Measurements from ENCODE around the gene CYP4Z1.
"Not testable (repeated sequence)": the region's sequence is repeated elsewhere in the genome, so short reads cannot be mapped to it uniquely, and the experiment has no call there.

Gene CYP4Z1

DNA sequence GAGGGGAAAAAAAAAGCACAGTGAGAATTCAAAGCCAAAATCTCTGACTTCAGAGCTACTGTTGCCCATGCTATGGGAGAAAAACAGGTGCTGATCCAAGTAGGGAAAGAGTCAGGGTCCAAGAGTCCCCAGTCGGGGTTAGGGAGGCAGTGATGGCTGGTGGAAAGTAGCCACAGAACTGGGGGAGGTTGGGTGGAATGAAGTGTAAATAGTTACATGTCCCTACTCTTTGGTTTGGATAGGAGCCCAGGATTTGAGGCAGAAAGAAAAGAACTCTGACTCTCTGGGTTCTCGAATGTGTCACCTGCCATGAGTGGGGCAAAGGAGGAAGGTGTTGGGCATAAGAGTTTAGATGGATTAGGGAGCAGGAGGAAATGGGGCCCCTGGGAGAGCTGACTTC lies 61.8 kb downstream of the CYP4Z1 start:
- DNase-seq: not testable (repeated sequence)

DNA sequence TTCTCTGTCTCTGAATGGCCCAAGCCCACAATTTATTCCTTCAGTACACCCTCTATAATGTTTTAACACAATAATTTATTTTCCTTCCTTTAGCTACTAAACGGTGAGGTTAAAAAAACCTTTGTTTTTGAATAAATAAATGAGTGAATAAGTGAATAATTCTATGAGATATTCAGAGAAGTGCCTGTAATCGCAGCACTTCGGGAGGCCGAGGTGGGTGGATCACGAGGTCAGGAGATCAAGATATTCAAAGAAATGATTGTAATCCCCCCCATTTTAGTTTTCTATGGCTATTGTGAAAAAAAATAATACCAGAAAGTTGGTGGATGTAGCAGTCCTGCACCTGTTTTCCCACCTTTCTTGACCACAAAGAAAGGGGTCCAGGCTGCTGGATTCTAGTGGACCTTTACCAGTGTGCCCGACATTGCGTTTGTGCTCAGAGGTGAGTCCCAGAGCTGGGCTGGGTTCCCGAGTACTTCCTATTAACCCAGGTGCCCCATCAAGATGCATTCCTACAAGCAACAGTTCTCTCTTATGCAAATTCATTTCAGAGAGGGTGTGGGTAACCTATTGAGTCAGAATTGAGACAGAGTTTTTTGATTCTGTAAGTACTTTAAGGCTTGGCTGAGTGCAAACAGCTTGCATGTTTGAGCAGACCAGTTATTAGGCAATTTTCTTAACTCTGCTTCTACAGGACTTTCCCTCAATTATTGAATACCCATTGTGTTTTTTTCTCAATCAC lies 62.6 kb downstream of the CYP4Z1 start:
- not testable (repeated sequence) for DNase-seq

DNA sequence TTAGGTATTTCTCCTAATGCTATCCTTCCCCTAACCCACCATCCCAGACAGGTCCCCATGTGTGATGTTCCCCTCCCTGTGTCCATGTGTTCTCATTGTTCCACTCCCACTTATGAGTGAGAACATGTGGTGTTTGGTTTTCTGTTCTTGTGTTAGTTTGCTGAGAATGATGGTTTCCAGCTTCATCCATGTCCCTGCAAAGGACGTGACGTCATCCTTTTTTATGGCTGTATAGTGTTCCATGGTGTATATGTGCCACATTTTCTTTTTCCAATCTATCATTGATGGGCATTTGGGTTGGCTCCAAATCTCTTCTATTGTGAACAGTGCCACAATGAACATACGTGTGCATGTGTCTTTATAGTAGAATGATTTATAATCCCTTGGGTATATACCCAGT lies 65.6 kb downstream of the CYP4Z1 start:
- DNase-seq: not testable (repeated sequence)

DNA sequence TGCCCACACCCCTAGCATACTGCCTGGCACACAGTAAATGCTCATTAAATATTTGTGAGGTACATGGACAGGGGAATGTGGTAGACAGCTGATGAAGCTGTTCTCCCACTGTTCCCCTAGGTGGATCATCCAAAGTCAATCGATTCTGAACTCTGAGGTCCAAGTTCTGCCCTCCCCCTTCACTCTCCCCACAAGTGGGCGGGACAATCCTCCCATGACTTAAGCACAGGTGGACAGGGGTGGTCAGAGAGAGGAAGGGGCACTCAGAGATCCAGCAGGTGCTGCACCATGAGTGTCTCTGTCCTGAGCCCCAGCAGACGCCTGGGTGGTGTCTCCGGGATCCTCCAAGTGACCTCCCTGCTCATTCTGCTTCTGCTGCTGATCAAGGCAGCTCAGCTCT lies 70.2 kb downstream of the CYP4Z1 start, which contains the start of gene CYP4A22:
Gene CYP4A22, plus strand, starts transcription at position 244 of the 400 bp plus-strand sequence. Its CDS starts 45 bp downstream, at position 289.
- DNase-seq: no peak

DNA sequence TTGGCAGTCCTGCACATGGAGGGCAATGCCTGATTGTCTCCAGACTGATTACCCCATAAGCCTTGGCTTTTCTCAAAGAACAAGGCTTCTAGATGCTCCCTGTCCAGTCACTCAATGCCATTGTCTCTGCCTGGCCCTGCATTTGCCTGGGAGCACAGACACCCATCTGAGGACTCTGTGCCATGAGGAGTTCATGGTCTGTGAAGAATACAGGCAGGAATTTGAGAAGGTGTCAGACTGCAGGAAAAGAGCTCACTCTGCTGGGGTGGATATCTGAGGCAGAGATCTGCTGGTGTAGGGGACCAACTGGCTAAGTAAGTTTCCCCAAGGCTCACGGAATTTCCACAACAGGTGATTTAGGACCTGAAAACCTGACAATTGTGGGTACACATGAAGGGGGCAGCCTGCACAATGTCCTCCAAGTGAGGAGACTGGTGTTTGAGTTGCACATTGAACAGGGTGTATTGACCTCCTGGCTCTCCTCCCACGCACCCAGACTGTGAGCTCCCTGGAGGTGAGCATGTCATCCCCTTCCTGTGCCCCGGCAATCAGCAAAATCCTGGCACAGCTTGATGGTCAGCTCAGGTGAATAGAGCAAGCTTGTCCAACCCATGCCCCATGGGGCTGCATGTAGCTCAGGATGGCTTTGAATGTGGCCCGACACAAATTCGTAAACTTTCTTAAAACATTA lies 71.0 kb downstream of the CYP4Z1 start:
- no peak for DNase-seq

DNA sequence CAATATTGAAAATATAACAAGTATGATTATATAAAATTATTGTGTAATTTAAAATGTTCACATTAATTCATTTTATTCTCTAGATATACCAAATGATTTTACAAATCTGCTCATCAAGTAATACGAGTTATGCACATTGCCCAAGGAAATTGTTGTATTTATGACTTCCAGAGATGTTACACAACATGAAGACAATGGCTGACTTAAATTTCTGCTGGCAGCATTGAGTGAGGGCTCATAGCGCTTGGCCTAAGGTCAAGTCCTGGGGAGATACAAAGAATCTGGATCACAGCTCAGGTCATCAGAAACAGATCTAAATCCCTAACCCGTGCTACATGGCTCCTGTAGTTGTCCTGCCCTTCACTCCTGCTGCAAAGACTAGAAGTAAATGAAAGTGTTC lies 73.3 kb downstream of the CYP4Z1 start:
- not testable (repeated sequence) for DNase-seq

DNA sequence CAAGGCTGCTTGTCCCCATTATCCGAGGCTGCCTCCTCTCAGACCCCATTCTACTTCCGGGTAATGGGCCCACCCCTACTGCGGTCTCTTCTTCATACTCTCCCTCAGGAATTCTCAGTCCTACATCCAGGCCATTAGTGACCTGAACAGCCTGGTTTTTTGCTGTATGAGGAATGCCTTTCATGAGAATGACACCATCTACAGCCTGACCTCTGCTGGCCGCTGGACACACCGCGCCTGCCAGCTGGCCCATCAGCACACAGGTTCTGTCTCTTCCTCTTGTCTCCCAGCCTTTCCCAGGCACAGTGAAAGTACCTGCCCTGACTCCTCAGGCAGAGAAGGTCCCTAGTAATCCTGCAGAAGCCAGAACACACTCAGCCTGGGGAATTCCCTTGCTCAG lies 76.6 kb downstream of the CYP4Z1 start:
- DNase-seq: peak in 1 of 2 donors; percentile 4

DNA sequence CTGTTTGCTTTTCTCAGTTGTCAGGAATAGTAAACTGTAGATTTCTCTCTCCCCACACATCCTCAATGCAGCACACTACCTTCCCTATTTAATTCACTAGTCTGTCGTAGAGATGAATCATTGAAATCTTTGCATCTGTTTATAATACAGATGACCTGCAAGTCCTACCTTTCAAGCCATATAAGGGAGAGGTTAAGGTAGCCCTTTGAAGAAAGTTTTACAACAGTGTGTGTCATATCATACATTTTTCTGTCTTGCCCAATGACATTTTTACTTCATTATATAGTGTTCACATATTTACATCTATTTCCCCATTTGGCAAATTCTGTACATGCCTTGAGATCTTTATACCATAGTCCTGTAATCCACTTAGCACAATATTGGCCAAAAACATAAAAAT lies 79.5 kb downstream of the CYP4Z1 start:
- DNase-seq: not testable (repeated sequence)

DNA sequence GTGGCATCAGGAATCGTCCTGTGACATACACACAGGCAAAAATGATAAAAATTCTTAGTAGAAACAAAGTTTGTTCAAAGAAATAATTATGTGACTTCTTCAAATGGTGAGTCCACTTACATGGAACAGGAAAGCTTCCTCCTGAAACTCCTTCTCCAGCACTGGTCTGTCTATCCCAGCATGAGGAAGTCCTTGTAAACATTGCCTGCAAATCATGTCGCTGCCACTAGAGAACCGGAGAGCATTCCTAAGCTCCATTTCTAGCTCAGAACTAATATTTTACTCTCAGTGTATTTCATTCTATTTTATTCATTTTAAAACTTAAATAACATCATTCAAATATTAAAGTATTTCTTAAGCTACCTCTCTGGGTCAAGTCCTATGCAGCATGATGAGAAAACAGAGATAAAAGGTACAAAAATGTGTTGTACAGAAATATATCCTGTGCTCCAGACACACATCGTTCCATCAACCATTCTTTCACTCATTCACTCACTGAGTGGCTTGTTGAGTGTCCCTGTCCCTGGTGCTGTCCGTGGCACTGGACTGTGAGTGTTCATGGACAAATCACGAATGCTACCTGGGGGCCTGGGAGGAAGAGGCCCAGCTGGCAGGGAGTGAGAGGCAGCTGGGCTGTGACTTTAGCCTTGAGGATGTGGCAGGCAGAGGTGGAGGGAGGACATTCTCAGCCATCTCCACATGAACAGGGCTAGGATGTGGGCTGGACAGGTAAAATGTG lies 80.2 kb downstream of the CYP4Z1 start:
- DNase-seq: no peak

DNA sequence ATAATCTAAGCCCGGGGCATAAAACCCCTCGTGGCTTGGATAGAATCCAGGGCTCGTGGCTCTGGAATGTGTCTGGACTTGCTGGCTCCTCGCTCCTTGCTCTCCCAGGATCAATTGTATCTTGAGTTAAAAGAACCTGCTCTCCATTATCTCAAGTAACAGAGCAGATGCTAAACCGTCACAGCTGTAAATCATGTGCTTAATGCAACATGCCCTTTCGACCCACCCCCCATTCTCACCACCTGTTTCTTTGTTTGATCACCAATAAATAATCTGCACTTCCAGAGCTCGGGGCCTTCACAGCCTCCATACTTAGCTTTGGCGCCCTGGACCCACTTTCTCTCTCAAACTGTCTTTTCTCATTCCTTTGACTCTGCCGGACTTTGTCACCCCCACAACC lies 82.1 kb downstream of the CYP4Z1 start:
- not testable (repeated sequence) for DNase-seq

DNA sequence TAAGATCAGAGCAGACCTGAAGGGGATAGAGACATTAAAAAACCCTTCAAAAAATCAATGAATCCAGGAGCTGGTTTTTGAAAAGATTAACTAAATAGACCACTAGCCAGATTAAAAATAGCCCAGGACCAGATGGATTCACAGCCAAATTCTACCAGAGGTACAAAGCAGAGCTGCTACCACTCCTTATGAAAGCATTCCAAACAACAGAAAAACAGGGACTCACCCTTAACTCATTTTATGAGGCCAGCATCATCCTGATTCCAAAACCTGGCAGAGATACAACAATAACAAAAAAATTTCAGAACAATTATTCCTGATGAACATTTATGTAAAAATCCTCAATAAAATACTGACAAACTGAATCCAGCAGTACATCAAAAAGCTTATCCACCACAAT lies 89.4 kb downstream of the CYP4Z1 start:
- not testable (repeated sequence) for DNase-seq

DNA sequence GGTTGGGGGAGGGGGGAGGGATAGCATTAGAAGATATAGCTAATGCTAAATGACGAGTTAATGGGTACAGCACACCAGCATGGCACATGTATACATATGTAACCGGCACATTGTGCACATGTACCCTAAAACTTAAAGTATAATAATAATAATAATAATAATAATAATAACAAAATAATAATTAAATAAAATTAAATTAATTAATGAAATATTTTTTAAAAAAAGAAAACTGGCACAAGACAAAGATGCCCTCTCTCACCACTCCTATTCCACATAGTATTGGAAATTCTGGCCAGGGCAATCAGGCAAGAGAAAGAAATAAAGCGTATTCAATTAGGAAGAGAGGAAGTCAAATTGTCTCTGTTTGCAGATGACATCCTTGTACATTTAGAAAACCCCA lies 90.9 kb downstream of the CYP4Z1 start:
- not testable (repeated sequence) for DNase-seq

DNA sequence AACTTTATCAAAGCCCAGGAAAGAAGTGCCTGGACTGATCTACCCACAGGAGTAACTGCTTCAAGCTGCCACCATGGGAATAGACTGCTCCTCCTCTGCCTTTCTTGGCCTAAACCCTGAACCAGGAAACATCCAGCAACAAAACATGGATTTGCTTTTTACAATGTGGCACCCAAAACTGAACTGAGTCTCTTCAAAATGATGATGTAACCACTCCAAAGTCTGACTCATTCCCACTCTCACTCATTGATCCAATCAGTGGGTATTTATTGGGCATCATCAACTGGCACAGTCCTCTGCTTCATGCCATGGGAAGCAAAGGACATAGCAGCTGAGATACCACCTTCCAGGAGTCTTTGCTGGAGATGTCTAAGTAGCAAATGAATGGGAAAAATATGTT lies 93.7 kb downstream of the CYP4Z1 start:
- DNase-seq: no peak

DNA sequence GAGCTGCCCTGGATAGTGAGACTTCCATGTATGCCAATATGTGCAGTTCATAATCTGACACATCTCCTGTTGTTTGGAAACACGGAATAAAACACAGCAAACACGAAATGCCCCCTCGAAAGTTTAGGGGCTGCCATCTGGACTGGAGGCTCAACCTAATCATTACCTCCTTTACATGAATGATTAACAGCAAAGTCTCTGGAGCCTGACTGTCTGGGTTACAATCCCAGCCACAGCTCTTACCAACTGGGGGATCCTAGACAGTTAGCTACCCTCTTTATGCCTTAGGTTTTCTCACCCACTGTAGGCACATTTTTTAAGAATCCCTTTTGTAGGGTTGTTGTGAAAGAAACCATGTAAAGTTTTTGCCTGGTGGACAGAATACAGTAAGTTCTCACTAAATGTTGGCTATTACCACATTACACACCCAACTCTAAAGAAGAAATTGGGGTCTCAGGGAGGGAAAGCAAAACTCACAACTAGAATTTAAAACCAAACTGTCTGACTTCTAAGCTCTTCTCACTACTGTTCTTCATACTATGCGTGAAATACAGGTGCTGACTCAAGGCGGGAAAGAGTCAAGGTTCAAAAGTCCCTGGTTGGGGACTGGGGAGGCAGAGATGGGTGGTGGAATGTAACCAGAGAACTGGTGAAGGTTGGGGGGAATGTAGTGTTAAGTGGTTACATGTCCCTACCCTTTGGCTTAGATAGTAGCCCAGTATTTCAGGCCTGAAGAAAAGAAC lies 94.4 kb downstream of the CYP4Z1 start:
- no peak for DNase-seq

DNA sequence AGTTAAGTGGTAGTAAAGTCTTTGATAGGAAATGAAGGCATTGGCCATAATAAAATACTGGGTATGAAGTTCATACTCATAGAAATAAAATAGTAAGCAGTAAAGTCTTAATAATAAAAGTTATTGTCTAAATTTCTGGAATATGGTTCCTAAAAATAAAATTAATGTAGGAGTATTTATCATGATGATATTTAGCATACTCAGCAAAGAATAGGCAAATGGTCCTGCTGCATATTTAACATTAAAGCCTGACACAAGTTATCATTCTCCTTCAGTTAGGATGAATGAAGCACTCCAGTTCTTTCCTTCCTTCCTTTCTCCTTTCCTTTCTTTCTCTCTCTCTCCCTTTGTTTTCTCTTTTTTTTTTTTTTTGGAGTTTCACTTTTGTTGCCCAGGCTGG lies 97.5 kb downstream of the CYP4Z1 start:
- no peak for DNase-seq
